DMS153 (cell line): ENCODE results near the gene SCYGR6.
"Not testable (repeated sequence)": the region's sequence is repeated elsewhere in the genome, so short reads cannot be mapped to it uniquely, and the experiment has no call there.

Experiments used
- DNase-seq: peaks from one replicate; lab custom pipeline; 2025; lab: John Stamatoyannopoulos, UW

The SCYGR6 gene

GRCh38 chr2:227724394-227725039, at the start of gene SCYGR6:
Gene SCYGR6 (minus strand): TSS chr2:227724757. CDS start chr2:227724757, 0 bp downstream.
- no peak for DNase-seq

GRCh38 chr2:227774011-227774624, 49.6 kb upstream of the SCYGR6 start:
- no peak for DNase-seq

GRCh38 chr2:227772932-227773331, 48.4 kb upstream of the SCYGR6 start:
- no peak for DNase-seq

- DNase-seq: no peak
These were observed 47.7 kb upstream of the SCYGR6 start for GRCh38 chr2:227772197-227772661.

- no peak for DNase-seq
These were observed 43.3 kb upstream of the SCYGR6 start for GRCh38 chr2:227767830-227768229.

- peak; percentile 18 for DNase-seq
These were observed 41.9 kb upstream of the SCYGR6 start for GRCh38 chr2:227766373-227766883.

- DNase-seq: no peak
These were observed 41.3 kb upstream of the SCYGR6 start for GRCh38 chr2:227765788-227766372.

GRCh38 chr2:227761740-227762476, 37.4 kb upstream of the SCYGR6 start:
- no peak for DNase-seq

GRCh38 chr2:227759411-227760118, 35.0 kb upstream of the SCYGR6 start:
- no peak for DNase-seq

GRCh38 chr2:227756261-227756660, 31.7 kb upstream of the SCYGR6 start:
- not testable (repeated sequence) for DNase-seq

GRCh38 chr2:227748079-227748478, 23.5 kb upstream of the SCYGR6 start:
- no peak for DNase-seq

- no peak for DNase-seq
These were observed 21.0 kb upstream of the SCYGR6 start, which contains the start of gene SCYGR8 for GRCh38 chr2:227745594-227745993. Gene SCYGR8 (plus strand): TSS chr2:227745894. CDS start chr2:227745894, 0 bp downstream.

- DNase-seq: not testable (repeated sequence)
These were observed 16.1 kb upstream of the SCYGR6 start for GRCh38 chr2:227740705-227741104.

- no peak for DNase-seq
These were observed 14.8 kb upstream of the SCYGR6 start for GRCh38 chr2:227739351-227739750.

GRCh38 chr2:227728035-227728434, 3.5 kb upstream of the SCYGR6 start, which contains the start of gene SCYGR7:
Gene SCYGR7 (plus strand): TSS chr2:227728335. CDS start chr2:227728335, 0 bp downstream.
- no peak for DNase-seq

- DNase-seq: not testable (repeated sequence)
These were observed 1.7 kb downstream of the SCYGR6 start for GRCh38 chr2:227722821-227723220.

GRCh38 chr2:227720680-227721079, 3.9 kb downstream of the SCYGR6 start:
- no peak for DNase-seq

- no peak for DNase-seq
These were observed 4.9 kb downstream of the SCYGR6 start for GRCh38 chr2:227719641-227720040.

GRCh38 chr2:227717687-227718567, 6.6 kb downstream of the SCYGR6 start, which contains the start of gene SLC19A3:
Gene SLC19A3 (minus strand): TSS chr2:227718028. CDS start chr2:227702318, 15,710 bp downstream.
- DNase-seq: no peak

GRCh38 chr2:227716501-227716900, 8.1 kb downstream of the SCYGR6 start:
- DNase-seq: no peak
